Esophagus squamous epithelium (tissue), 4 donors: Measurements from ENCODE around the gene FMO1.

ENCODE experiments used
- CTCF ChIP-seq, 6 experiments: fragments of 450-650 bp in 4 of 6; fragments of 200-600 bp in 2 of 6; sonication (generic) in 2 of 6; IDR thresholded peaks; one replicate each; pipeline ENCODE4 v1.5.1; 2016 to 2019; ENCODE audit warnings: antibody characterized with exemption in 6 of 6, mild to moderate bottlenecking in 4 of 6, moderate library complexity in 4 of 6
- POLR2A ChIP-seq, 4 donors: fragments of 450-650 bp; IDR thresholded peaks; one replicate each; pipeline ENCODE4 v1.6.1; 2017; ENCODE audit warnings: antibody characterized with exemption in 4 of 4, mild to moderate bottlenecking in 4 of 4, moderate library complexity in 3 of 4

GRCh38 chr1:171279678-171280077 is 31.4 kb downstream of the FMO1 start:
- no peak for TF ChIP-seq CTCF (IDR thresholded peaks at IDR 0.05)
- TF ChIP-seq POLR2A (IDR thresholded peaks at IDR 0.05), result no peak
